Uterus (tissue), 2 donors: ENCODE results near the gene TEC.
"Not testable (repeated sequence)": the region's sequence is repeated elsewhere in the genome, so short reads cannot be mapped to it uniquely, and the experiment has no call there.

Experiments used
- CTCF ChIP-seq, 4 experiments: fragments of 200-600 bp in 2 of 4; fragments of 450-650 bp in 2 of 4; sonication (generic) in 2 of 4; IDR thresholded peaks; one replicate each; pipeline ENCODE4 v1.5.1; 2016 to 2019; ENCODE audit warnings: antibody characterized with exemption in 4 of 4, mild to moderate bottlenecking in 2 of 4, moderate library complexity in 1 of 4
- POLR2A ChIP-seq, 2 donors: fragments of 450-650 bp; IDR thresholded peaks; one replicate each; pipeline ENCODE4 v1.6.1; 2016; ENCODE audit warnings: antibody characterized with exemption in 2 of 2, mild to moderate bottlenecking in 1 of 2, moderate library complexity in 1 of 2

- not testable (repeated sequence) for TF ChIP-seq CTCF, POLR2A (IDR thresholded peaks at IDR 0.05)
These were observed 50.2 kb downstream of the TEC start for GRCh38 chr4:48219430-48219829.
